Measurements from ENCODE around the gene KLHDC4.

GRCh38 chr16:87815567-87815966, 49.8 kb upstream of the KLHDC4 start:
- TF ChIP-seq CTCF (IDR thresholded peaks at IDR 0.05) (no peak), EZH2 (IDR thresholded peaks at IDR 0.05; ENCODE audit: borderline replicate concordance, insufficient read depth, low read depth, low read length, poor library complexity, severe bottlenecking) (no peak)

All from B cell (primary cell).